ENCODE results near the gene FHIP1A. TPM values are rescaled to one million over a fixed set of nuclear protein-coding genes. Genes with fewer than 3 reads are reported as not detected.

The FHIP1A gene
- total RNA-seq, 1 donor from 2014 or later = 13.9 TPM

DNA sequence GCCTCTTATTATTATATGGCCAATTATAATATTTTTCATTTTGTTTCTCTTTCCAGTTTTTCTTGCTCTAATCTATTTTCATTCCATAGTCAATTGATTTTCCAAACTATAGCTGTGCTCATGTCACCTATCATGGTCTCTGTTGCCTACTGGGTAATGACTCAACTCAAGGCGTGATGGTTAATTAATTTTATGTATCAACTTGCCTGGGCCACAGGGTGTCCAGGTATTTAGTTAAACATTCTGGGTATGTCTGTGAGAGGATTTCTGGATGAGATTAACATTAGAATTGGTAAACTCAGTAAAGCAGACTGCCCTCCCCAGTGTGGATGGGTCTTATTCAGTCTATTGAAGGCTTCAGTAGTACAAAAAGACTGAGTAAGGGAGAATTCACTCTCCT lies 9.9 kb downstream of the FHIP1A start:
- Mint-ChIP-seq H3K9me3 (peaks cover 4% of the 10 kb centered on the region), H3K27me3 (ENCODE audit: low read depth) (no peaks in the 10 kb centered on the region), H3K4me1 (peaks cover 10% of the 10 kb centered on the region), H3K36me3 (no peaks in the 10 kb centered on the region), H3K4me3 (no peak overlapping the region), H3K27ac (no peak overlapping the region)
- DNase-seq (ENCODE audit: low spot score in 2 of 2, unreplicated experiment in 2 of 2) = no peak
- TF ChIP-seq CTCF (IDR thresholded peaks at IDR 0.05; ENCODE audit: unreplicated experiment) = no peak

DNA sequence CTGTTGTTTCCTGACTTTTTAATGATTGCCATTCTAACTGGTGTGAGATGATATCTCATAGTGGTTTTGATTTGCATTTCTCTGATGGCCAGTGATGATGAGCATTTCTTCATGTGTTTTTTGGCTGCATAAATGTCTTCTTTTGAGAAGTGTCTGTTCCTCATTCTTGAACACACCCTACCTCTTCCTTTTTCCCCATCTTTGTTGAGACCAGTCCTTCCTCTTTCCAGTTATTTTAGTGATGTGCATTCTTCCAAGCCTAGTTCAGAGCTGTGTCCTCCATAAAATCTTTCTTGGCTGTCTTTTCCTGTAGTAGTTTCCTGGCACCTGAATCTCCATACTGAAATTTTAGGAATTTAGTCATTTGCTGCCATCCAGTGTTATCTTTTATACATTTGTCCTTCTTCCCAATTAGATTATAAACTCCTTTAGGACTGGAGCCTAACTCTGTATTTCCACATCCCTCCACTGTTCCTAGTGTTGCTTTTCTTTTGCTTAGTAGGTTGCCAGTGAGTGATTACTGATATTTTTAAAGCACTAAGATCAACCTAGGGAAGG lies 11.4 kb downstream of the FHIP1A start:
- no peak overlapping the region for H3K27ac Mint-ChIP-seq
- no peak for DNase-seq (ENCODE audit: low spot score in 2 of 2, unreplicated experiment in 2 of 2)
- H3K4me1 Mint-ChIP-seq = peaks cover 10% of the 10 kb centered on the region
- H3K27me3 Mint-ChIP-seq (ENCODE audit: low read depth) = no peaks in the 10 kb centered on the region
- H3K36me3 Mint-ChIP-seq = no peaks in the 10 kb centered on the region
- TF ChIP-seq CTCF (IDR thresholded peaks at IDR 0.05; ENCODE audit: unreplicated experiment) = no peak
- H3K4me3 Mint-ChIP-seq = no peak overlapping the region
- H3K9me3 Mint-ChIP-seq = peaks cover 7% of the 10 kb centered on the region

DNA sequence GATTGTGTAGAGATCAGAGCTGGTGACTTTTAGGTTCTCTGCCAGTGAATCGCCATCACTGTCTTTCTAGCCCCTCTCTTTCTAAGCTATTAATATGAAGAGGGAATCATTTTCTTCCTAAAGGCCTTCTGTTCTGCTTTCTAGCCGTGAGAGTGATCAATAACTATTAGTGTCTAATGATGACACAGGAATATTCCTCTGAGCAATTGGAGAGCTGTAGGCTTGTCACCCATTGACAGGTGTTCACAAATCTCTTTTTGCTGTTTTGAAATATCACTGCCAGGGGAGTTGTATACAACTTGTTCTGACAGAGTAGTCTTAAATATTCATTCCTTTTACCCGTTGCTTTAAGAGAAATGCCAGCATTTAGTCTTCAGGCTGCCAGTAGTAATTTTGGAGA lies 13.9 kb downstream of the FHIP1A start:
- no peaks in the 10 kb centered on the region for H3K27me3 Mint-ChIP-seq (ENCODE audit: low read depth)
- no peaks in the 10 kb centered on the region for H3K36me3 Mint-ChIP-seq
- no peak for TF ChIP-seq CTCF (IDR thresholded peaks at IDR 0.05; ENCODE audit: unreplicated experiment)
- DNase-seq (ENCODE audit: low spot score in 2 of 2, unreplicated experiment in 2 of 2) = no peak
- H3K4me3 Mint-ChIP-seq = no peak overlapping the region
- no peaks in the 10 kb centered on the region for H3K4me1 Mint-ChIP-seq
- peaks cover 11% of the 10 kb centered on the region for H3K9me3 Mint-ChIP-seq
- H3K27ac Mint-ChIP-seq = no peak overlapping the region

DNA sequence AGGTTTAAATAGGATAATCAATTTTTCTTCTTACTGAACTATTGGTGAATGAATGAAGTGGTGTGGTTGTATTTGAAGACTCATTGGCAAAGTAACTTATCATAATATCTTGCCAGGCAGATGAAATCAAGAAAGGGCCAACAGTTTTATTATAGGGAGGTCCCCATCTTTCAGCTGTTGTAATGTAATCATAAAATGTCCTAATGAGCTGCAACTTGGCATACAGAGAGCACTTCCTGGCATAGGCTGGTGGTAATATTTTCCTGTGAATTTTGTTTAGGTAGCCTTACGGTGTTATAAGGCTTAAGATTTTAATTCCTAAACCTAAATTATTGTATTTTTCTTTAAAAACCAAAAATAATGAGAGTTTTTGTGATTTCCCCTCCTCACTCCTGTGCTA lies 17.5 kb downstream of the FHIP1A start:
- Mint-ChIP-seq H3K4me1 (peaks cover 12% of the 10 kb centered on the region), H3K4me3 (no peak overlapping the region), H3K9me3 (peaks cover 8% of the 10 kb centered on the region), H3K27me3 (ENCODE audit: low read depth) (no peaks in the 10 kb centered on the region), H3K27ac (no peak overlapping the region), H3K36me3 (no peaks in the 10 kb centered on the region)
- no peak for DNase-seq (ENCODE audit: low spot score in 2 of 2, unreplicated experiment in 2 of 2)
- TF ChIP-seq CTCF (IDR thresholded peaks at IDR 0.05; ENCODE audit: unreplicated experiment) = no peak

- DNase-seq (ENCODE audit: low spot score in 2 of 2, unreplicated experiment in 2 of 2) = no peak
- no peak overlapping the region for H3K4me3 Mint-ChIP-seq
- peaks cover 14% of the 10 kb centered on the region for H3K4me1 Mint-ChIP-seq
- H3K27me3 Mint-ChIP-seq (ENCODE audit: low read depth) = no peaks in the 10 kb centered on the region
- no peak for TF ChIP-seq CTCF (IDR thresholded peaks at IDR 0.05; ENCODE audit: unreplicated experiment)
- H3K9me3 Mint-ChIP-seq = peaks cover 8% of the 10 kb centered on the region
- H3K27ac Mint-ChIP-seq = no peak overlapping the region
- H3K36me3 Mint-ChIP-seq = no peaks in the 10 kb centered on the region
Observed at GRCh38 chr4:151427266-151427665, 18.3 kb downstream of the FHIP1A start.

GRCh38 chr4:151428346-151428745 lies 19.4 kb downstream of the FHIP1A start:
- Mint-ChIP-seq H3K27ac (no peak overlapping the region), H3K36me3 (no peaks in the 10 kb centered on the region), H3K9me3 (peaks cover 8% of the 10 kb centered on the region), H3K4me1 (peaks cover 18% of the 10 kb centered on the region), H3K27me3 (ENCODE audit: low read depth) (no peaks in the 10 kb centered on the region), H3K4me3 (no peak overlapping the region)
- DNase-seq (ENCODE audit: low spot score in 2 of 2, unreplicated experiment in 2 of 2) = no peak
- no peak for TF ChIP-seq CTCF (IDR thresholded peaks at IDR 0.05; ENCODE audit: unreplicated experiment)

Measured in mesothelial cell of epicardium (in vitro differentiated cells).